ENCODE results near the gene SLC36A4.
"Not testable (repeated sequence)": the region's sequence is repeated elsewhere in the genome, so short reads cannot be mapped to it uniquely, and the experiment has no call there.

The SLC36A4 gene

DNA sequence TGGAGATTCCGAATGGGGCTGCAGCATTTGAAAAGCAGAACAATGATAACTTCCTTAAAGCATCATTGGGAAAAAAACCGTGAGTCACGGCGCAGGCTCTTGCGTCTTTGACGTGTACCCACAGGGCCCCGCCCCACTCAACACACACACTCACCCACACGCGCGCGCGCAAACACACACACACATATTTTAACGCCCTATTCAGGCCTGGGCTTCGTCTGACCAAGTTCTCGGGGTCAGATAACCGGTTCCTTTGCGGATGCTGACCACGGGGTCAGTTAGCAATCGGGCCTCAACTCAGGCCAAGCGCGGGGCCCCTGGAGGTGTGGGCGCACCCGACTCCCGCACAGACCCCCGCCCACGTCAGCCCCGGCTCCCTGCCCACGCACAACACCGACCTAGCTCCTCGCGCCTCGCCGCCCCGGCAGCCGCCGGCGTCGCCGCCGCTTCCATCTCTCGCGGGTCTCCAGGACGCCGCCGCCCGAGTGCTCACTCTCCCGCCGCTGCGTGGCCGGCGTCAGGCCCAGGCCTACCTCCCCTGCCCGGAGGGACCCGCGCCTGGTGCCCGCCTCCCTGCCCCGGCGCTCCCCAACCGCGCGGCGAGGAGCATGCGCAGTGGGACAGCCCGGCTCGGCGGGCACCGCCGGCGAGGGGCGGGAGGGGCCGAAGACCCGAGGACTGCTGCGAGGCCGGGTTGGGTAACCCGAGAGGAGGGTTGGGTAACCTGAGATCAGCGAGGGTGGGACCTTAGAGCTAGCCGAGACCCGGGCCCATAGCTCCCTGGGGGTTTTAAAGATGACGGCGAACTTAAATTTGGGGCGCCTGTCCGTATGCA, at the start of gene SLC36A4:
Gene SLC36A4, minus strand, starts transcription at position 612 of the 835 bp plus-strand sequence. Its CDS starts 159 bp downstream, at position 453.
- DNase-seq = peak; percentile 85

GRCh38 chr11:93246790-93247189, 49.0 kb upstream of the SLC36A4 start:
- not testable (repeated sequence) for DNase-seq

DNA sequence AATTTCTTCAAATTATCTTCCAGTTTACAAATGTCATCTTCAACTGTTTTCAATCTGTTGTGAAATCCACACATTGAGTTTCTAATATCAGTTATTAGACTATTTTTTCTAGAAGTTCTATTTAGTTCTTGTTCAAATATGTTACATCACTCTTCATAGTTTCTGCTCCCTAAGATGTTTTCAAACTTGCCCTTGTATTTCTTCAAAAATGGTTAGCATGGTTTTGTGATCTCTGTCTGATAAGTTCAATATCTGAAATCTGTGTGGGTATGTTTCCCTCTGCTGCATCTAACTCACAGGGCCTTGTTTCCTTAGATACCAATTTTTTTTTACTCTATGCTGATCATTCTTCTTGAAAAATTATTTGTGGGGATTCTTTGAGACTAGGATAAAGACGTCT, 46.2 kb upstream of the SLC36A4 start:
- DNase-seq = no peak

DNA sequence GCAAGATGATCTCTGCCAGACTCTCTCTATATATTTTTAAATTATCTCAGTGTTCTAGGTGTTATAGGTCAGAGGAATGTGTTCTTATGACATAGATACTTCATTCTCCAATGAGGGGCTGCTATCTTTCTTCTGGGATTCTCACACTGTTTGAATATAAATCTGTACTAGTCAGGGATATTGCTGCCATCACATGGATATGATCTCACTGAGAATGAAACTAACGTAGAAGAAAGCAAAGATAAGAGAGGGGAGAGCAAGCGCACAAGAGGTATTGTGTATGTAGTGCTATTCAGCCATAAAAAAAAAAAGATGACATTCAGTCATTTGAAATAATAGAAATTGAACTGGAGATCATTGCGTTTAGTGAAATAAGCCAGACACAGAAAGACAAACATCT, 42.2 kb upstream of the SLC36A4 start:
- no peak for DNase-seq

DNA sequence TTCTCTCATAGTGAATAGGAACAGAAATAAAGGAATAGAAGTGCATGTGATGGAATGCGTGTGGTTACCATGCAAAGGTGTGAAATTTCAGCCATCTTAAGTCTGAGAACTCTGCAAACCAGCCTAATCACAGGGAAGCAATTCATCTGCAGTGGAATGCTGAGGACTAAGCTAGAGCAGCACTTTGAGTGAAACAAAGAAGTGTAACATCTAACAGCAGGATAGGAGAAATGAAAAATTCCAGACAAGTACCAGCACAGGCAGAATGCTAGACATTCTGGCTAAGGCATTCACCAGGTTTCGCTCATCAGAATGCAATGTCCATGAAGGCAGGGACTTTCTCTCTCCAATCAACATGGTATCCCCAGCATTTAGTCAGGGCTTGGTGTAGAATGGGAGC, 41.2 kb upstream of the SLC36A4 start:
- DNase-seq = no peak

GRCh38 chr11:93236741-93237675, 39.2 kb upstream of the SLC36A4 start:
- peak; percentile 81 for DNase-seq

DNA sequence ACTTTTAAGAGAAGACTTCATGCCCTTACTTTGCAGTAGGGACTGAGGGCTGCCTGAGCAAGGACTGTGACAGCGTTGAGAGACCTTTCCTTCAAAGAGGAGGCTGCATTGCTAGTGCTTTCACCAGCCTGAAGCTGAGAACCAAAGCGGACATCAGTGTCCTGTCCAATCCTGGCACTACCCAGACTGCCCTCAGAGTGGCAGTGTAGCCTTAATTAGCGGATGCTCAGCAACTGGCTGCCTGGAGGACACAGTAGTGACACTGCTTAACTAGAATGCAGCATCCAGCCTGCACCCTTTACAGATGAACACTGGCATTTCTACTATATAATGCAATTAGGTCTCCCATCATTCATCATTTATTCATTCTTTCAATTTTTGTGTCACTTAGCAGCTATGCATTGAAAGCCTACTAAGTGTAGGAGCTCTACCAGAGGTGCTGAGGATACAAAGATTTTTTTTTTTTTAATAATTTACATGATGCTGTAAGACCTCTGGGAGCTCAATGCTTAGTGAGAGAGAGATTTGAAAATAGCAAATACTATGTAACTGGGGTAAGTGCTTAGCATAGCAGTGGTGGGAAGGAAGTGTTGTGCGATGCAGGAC, 36.9 kb upstream of the SLC36A4 start:
- DNase-seq = peak; percentile 91

GRCh38 chr11:93229876-93230275, 32.1 kb upstream of the SLC36A4 start:
- no peak for DNase-seq

DNA sequence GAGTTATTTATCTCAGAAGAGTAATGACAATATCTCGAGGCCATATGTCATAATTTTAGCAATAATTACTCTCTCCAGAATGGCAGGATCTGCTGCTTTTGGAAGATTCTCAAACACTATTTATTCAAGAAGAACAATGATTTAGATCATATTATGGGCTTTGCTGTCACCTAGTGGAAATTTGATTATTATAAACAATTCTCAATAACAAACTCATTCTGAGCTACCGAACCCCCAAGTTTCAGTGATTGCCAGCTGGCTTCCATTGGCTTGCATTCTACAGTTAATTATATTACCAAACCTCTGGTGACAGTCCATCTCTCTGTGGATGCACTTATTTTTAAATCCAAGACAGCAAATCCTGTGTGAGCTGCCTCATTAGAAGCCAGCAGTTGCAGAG, 27.9 kb upstream of the SLC36A4 start:
- peak; percentile 77 for DNase-seq

GRCh38 chr11:93221539-93221938, 23.7 kb upstream of the SLC36A4 start:
- peak; percentile 84 for DNase-seq

DNA sequence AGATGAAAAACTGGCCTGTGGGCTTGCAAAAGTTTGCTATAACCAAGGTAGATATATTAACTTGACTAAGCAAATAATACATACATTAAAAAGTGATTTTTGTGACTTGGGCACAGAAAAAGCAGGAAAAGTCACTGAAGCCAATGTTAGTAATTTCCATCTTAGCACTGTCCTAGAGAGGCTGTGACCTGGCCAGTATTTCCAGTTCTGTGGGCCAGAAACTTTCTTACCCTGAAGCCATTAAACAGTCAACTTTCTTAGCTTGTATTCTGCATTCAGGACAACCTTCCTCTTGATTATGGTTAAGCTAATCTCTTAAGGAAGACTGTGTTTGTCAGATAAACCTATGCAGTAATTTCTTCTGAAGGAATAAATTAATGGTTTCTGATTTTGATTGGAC, 22.3 kb upstream of the SLC36A4 start:
- DNase-seq = peak; percentile 65

- DNase-seq = peak; percentile 88
Observed at GRCh38 chr11:93219440-93219839, 21.6 kb upstream of the SLC36A4 start.

GRCh38 chr11:93216511-93217101, 18.8 kb upstream of the SLC36A4 start:
- DNase-seq = peak; percentile 98

DNA sequence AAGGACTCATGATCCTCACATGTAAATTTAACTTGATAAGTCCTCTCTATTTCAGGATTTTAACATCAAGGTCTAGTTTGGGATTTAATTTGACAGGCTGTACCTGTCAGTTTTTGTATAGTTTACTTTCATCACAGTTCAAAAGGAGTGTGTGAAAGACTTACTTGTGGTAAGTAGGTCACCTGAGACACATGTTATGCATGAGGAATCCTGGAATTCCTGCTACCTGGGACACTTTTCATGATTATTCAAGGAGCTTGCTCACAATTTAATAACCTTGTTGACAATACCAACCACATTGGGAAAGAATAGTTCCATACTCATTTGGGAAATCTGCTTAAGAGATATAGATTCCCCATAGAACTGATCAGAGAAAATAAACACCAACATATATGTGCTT, 15.8 kb upstream of the SLC36A4 start:
- peak; percentile 38 for DNase-seq

DNA sequence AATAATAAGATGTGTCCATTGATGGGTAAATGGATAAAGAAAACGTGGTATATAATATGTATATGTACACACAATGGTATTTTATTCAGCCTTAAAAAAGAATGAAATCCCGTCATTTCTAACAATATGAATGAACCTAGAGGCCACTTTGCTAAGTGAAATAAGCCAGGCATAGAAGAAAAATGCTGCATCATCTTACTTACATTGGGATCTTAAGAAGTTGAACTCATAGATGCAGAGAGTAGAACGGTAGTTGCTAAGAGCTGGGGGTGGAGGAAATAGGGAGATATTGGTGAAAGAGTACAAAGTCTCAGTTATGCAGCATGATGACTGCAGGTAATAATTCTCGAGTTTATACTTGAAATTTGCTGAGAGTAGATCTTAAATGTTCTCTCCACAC, 14.3 kb upstream of the SLC36A4 start:
- no peak for DNase-seq

DNA sequence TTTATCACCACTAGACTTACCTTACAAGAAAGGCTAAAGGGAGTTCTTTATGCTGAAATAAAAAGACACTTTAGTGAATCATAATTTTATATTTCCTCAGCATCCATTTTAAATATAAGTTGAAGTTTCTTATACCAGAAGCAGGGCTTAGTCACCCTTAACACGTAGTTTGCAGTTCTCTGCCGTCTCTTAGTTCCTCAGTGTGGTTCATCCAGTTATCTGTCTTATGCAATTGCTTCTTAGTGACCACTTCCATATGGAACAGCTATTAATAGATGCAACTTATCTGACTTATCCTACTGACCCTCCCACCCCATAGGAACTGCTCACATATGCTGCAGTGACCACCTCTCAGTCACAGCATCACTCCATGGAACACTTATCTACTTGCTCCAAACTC, 11.7 kb upstream of the SLC36A4 start:
- DNase-seq = no peak

DNA sequence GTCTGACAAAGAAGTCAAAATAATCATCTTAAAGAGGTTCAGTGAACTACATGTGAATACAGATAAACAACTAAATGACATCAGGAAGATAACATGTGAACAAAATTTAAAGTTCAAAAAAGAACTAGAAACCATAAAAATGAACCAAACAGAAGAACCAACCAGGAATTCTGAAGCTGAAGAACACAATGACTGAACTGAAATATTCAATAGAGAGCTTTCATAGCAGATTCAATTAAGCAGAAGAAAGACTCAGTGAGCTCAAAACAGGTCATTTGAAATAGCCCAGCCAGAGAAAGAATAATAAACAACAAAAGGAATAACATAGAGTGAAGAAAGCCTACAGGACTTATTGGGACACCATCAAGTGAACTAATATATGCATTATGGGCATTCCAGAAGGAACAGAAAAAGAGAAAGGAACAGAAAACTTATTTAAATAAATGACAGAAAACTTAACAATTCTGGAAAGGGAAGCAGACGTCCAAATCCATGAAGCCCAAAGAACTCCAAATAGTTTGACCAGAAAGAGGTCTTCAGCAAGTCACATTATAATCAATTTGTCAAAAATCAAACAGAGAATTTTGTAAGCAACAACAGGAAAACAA, 11.0 kb upstream of the SLC36A4 start:
- DNase-seq = no peak

- DNase-seq = no peak
Observed at GRCh38 chr11:93199616-93200015, 1.8 kb upstream of the SLC36A4 start.

DNA sequence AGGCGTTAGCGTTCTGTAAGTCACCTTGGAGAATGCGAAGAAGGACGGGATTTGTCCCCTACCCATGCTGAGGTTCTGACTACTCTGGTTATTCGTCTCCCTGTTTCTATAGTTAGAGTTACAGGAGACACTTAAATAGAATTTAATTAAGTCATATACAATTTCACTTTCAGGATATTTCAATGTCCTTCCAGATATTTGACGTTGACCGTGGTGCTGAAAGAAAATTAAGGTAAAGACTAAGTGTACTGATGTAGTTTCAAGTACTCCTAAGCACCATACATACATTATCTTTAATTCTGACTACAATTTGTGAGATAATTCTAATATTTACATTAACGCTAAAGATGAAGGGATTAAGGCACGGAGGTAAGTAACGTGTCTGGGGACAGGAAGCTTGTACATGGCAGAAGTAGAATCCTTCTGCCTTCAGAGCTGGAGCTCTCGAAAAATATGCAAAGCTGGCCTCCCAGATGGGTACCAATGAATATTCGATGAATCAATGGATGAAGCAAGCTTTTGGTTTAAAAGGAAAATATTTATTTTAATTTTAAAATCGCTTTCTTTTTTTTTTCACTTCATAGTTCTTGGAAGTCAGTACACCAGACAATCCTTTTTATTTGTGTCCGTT, 539 bp upstream of the SLC36A4 start:
- DNase-seq = peak; percentile 65

- peak; percentile 76 for DNase-seq
Observed at GRCh38 chr11:93196816-93197379, 893 bp downstream of the SLC36A4 start.

GRCh38 chr11:93194673-93195291, 3.0 kb downstream of the SLC36A4 start:
- peak; percentile 58 for DNase-seq

Measured in NCI-H510A treated with DMSO at 0.1 percent for 48 hours (cell line).